Measurements from ENCODE around the gene ALLC. TPM values are rescaled to one million over a fixed set of nuclear protein-coding genes. Genes with fewer than 3 reads are reported as not detected.

Gene ALLC
- total and polyA plus RNA-seq, 9 of the 15 experiments (the other 6 are each of a cell fraction or from before 2014, with no cell fraction given), result not detected

- no peak for TF ChIP-seq PYGO2 (tag; IDR thresholded peaks at IDR 0.05)
- no peak for TF ChIP-seq DNMT1 (IDR thresholded peaks at IDR 0.05)
- no peak for TF ChIP-seq DMBX1 (CRISPR knock-in tag; IDR thresholded peaks at IDR 0.05; ENCODE audit: borderline replicate concordance)
- TF ChIP-seq BRD9 (IDR thresholded peaks at IDR 0.05; ENCODE audit: low read depth, partially characterized antibody), result no peak
Observed at GRCh38 chr2:3624059-3624794, 33.8 kb upstream of the ALLC start (continued).

- ChIA-PET POLR2A (interaction anchor here (0.6 kb wide), 1 partner anchor 789 kb away, joined by 3 read pairs; no protein-coding TSS in a partner anchor), CTCF (ENCODE audit: low intra/inter-chr PET ratio) (no interaction called here)
- Histone ChIP-seq H3K27ac (ENCODE audit: extremely low read depth, low read depth, low read length) (no peak overlapping the region), H2AFZ (ENCODE audit: low read depth, low read length) (no peak overlapping the region), H3K36me3 (ENCODE audit: control insufficient read depth, insufficient read depth, low read length) (no peaks in the 10 kb centered on the region), H3K4me3 (no peak overlapping the region), H4K20me1 (replicated peaks; ENCODE audit: control insufficient read depth, insufficient read depth, low read length) (no peaks in the 10 kb centered on the region), H3K9me3 (replicated peaks; ENCODE audit: control insufficient read depth, insufficient read depth, low read depth, low read length) (no peaks in the 10 kb centered on the region), H3K79me2 (ENCODE audit: control insufficient read depth, insufficient read depth, low read length) (no peaks in the 10 kb centered on the region), H3K4me2 (ENCODE audit: insufficient read depth, low read length) (no peak overlapping the region), H3K9me1 (ENCODE audit: control insufficient read depth, insufficient read depth, low read length) (no peaks in the 10 kb centered on the region), H3K27me3 (ENCODE audit: control insufficient read depth in 2 of 2, insufficient read depth in 2 of 2, low read length in 2 of 2) (peaks cover 0 to 9% of the 10 kb centered on the region in 2 experiments; a peak in 2 of 5 replicates), H3K9ac (ENCODE audit: insufficient read depth in 1 of 2, low read depth in 2 of 2, low read length in 2 of 2) (no peak overlapping the region), H3K4me1 (replicated peaks in 1 of 2; ENCODE audit: control insufficient read depth in 2 of 2, insufficient read depth in 2 of 2, low read length in 2 of 2) (peaks cover 0 to 11% of the 10 kb centered on the region in 2 experiments; a peak in 1 of 5 replicates)
- 32% methylated on average over 7 of the region's 8 CpGs for WGBS (ENCODE audit: insufficient coverage, low coverage, missing lambda C conversion rate)
- ATAC-seq (no peak), FAIRE-seq (no peak), DNase-seq (ENCODE audit: extremely low read depth in 1 of 4, low spot score in 3 of 4) (no peak)
- in situ Hi-C loops (cut with MboI), result no loop called here
- intact Hi-C loops (cut with micrococcal nuclease), result no loop called here
- BruUV-seq (replicated peaks), result no TSS peak
- no peak for TF ChIP-seq E2F6 (IDR thresholded peaks at IDR 0.05; ENCODE audit: borderline replicate concordance in 1 of 2, extremely low read depth in 1 of 2, insufficient read depth in 1 of 2, insufficient read length in 1 of 2, low read depth in 1 of 2, low read length in 1 of 2, poor library complexity in 1 of 2, severe bottlenecking in 1 of 2)
- no peak for TF ChIP-seq XRCC5 (IDR thresholded peaks at IDR 0.05; ENCODE audit: low read depth, low read length)
- TF ChIP-seq ELF1 (tag; IDR thresholded peaks at IDR 0.05), result no peak
- no peak for TF ChIP-seq MAFK (IDR thresholded peaks at IDR 0.05; ENCODE audit: low read length)
- TF ChIP-seq NCOA2 (IDR thresholded peaks at IDR 0.05; ENCODE audit: partially characterized antibody in 2 of 2), result no peak
- no peak for TF ChIP-seq SMAD2 (IDR thresholded peaks at IDR 0.05; ENCODE audit: low read depth, low read length)
- no peak for TF ChIP-seq ZNF395 (CRISPR knock-in tag; IDR thresholded peaks at IDR 0.05)
- TF ChIP-seq ZNF511 (CRISPR knock-in tag; IDR thresholded peaks at IDR 0.05), result no peak
- TF ChIP-seq FOXA3 (CRISPR knock-in tag; conservative IDR thresholded peaks at IDR 0.05 in 1 of 2, IDR thresholded peaks at IDR 0.05 in 1 of 2), result no peak
- no peak for TF ChIP-seq BRD4 (IDR thresholded peaks at IDR 0.05)
- TF ChIP-seq ZC3H11A (IDR thresholded peaks at IDR 0.05; ENCODE audit: low read depth, low read length), result no peak
- no peak for TF ChIP-seq NELFE (IDR thresholded peaks at IDR 0.05; ENCODE audit: insufficient read depth, insufficient read length)
- no peak for TF ChIP-seq ZNF57 (CRISPR knock-in tag; IDR thresholded peaks at IDR 0.05)
- no peak for TF ChIP-seq NUFIP1 (IDR thresholded peaks at IDR 0.05; ENCODE audit: partially characterized antibody)
Observed at GRCh38 chr2:3625186-3625585, 32.8 kb upstream of the ALLC start.

Data from K562 (cell line).